DMS53 treated with DMSO at 0.1 percent for 48 hours (cell line): Measurements from ENCODE around the gene SCUBE1.
A peak's percentile ranks its signal among the peaks of the same experiment; 100 is the strongest.
"Not testable (repeated sequence)": the region's sequence is repeated elsewhere in the genome, so short reads cannot be mapped to it uniquely, and the experiment has no call there.

Experiments
- DNase-seq: peaks from one replicate; lab custom pipeline; 2025; ENCODE audit not compliant: unreplicated experiment; lab: John Stamatoyannopoulos, UW

SCUBE1 gene

GRCh38 chr22:43281394-43281793 lies 61.8 kb downstream of the SCUBE1 start:
- no peak for DNase-seq

DNA sequence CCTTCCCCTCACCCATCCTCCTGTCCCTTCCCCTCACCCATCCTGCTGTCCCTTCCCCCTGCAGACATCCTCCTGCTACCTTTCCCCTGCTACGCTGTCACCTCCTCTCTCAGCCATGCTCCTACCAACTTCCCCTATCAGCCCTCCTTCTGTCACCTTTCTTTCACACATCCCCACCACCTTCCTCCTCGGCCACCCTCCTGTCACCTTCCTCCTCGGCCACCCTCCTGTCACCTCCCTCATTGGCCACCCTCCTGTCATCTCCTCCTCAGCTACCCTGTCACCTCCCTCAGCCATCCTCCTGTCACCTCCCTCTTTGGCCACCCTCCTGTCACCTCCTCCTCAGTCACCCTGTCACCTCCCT lies 62.7 kb downstream of the SCUBE1 start:
- not testable (repeated sequence) for DNase-seq

- DNase-seq, result no peak
Observed at GRCh38 chr22:43279867-43280522, 63.2 kb downstream of the SCUBE1 start.

DNA sequence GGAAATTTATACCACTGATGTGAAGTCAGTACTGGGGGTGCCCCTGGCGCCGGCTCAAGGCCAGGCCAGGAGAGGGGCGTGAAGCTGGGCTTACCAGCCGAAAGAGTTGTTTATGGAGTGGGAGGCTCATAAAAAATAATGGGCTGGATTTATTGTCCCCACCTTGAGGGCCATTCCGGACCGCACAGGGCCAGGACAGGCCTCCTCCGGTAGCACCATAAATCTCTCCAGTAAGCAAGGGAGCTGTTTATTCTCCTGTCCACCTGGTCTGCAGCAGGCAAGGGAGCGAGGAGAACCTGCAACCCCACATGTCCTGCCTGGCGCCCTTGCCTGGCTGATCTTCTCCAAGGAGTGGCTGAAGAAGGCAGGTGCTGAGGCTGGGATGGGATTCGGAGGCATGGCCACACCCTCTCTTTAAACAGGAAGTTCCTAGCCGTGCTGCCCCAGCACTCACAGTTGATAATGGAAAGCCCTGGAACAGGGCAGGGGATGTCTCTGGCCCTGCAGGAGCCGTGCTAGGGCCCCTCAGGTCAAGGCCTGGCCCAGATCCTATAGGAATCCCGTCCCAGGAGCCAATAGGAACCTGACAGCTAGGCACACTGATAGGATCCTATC lies 65.1 kb downstream of the SCUBE1 start:
- DNase-seq, result no peak

DNA sequence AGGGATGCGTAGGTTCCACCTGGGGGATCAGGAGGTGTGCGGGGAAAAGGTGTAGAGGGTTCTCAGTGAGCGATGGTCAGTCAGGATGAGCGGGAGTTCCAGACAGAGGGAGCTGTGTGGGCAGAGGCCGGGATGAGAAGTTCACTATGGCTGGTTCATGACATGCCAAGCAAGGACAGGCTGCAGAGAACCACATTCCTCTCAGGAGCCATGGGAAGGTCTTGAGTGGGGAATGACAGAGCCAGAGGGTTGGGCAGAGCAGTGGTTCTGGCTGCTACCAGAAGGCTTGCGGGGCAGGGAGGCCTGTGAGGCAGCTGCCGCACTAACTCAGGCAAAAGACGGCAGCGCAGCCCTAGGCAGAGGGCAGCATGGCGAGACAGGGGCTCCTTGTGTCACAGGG lies 66.1 kb downstream of the SCUBE1 start:
- no peak for DNase-seq

- DNase-seq, result no peak
Observed at GRCh38 chr22:43276321-43276720, 66.9 kb downstream of the SCUBE1 start.

GRCh38 chr22:43275545-43276317 lies 67.4 kb downstream of the SCUBE1 start:
- no peak for DNase-seq

- DNase-seq, result no peak
Observed at GRCh38 chr22:43274595-43275240, 68.5 kb downstream of the SCUBE1 start.

- peak; percentile 41 for DNase-seq
Observed at GRCh38 chr22:43273902-43274484, 69.2 kb downstream of the SCUBE1 start.

GRCh38 chr22:43272869-43273318 lies 70.3 kb downstream of the SCUBE1 start:
- DNase-seq, result no peak

DNA sequence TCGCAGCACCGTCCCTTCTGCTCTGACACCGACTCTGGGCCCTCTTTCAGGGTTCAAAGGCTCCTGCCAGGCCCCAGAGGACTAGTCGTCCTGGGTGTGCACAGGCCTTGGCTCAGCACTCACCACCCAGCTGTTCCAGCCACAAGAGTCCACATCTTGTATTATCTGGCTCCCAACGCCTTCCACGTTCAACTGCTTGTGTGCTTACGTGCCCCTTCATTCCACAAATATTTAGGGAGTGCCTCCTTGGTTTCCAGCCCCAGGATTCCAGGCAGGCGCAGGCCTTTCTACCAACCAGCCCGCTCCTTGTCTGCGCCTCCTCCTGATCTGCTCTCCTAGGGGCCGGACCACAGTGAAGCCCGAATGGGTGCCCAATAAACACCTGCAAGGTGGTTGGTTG lies 70.9 kb downstream of the SCUBE1 start:
- DNase-seq, result no peak

DNA sequence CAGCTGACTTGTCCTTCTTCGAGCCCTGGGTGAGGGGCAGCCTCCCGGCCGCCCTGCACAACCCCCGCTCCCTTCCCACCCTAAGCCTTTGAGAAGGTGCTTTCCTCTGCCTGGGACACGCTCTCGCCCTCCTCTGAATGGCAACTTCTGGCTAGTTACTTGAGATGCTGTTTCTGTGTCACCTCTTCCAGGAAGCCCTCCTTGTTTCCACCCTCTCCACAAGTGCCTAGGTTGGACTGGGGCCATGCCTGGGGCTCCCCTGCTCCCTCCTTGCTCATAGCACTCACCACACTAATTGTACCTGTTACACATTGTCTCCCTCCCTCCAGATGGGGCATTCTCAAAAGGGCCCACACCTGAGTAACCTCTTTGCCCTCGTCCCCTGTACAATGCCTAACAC lies 72.2 kb downstream of the SCUBE1 start:
- no peak for DNase-seq

- DNase-seq, result no peak
Observed at GRCh38 chr22:43270314-43270908, 72.8 kb downstream of the SCUBE1 start.

DNA sequence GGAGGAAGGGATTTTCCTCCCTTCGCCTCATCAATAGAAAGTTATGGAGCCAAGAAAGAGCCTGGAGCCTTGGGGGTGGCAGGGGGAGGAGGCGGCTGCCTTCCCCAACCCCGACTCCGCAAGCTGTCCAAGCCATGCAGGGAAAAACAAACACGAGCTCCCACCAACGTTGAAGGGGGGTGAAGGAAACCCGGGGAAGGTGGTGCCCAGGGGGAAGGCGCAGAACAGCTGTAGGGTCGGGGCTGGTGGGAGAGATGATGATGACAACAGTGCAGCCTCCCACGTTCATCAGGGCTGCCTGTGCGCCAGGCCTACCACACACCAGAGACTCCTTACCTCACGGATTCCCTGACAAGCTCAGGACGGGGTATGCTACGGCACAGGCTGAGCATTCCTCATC lies 73.5 kb downstream of the SCUBE1 start:
- no peak for DNase-seq

DNA sequence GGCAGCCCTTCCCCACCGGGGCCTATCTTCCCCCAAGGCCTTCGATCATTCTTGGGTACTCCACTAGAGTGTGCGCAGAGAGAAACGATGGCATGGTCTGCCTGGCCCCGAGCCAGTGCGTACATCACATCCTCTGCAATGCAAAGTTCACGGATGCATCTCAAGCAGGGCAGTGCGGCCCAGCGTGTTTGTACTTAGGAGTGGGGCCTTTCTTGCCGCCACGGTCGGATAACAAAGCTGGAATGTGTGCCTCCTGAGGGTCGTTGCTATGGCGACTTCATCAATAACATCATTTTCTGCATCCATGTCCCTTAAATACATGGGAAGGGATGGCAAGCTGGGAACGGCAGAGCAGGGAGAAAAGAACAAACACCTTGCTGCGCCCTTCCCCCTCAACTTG lies 73.9 kb downstream of the SCUBE1 start:
- no peak for DNase-seq

DNA sequence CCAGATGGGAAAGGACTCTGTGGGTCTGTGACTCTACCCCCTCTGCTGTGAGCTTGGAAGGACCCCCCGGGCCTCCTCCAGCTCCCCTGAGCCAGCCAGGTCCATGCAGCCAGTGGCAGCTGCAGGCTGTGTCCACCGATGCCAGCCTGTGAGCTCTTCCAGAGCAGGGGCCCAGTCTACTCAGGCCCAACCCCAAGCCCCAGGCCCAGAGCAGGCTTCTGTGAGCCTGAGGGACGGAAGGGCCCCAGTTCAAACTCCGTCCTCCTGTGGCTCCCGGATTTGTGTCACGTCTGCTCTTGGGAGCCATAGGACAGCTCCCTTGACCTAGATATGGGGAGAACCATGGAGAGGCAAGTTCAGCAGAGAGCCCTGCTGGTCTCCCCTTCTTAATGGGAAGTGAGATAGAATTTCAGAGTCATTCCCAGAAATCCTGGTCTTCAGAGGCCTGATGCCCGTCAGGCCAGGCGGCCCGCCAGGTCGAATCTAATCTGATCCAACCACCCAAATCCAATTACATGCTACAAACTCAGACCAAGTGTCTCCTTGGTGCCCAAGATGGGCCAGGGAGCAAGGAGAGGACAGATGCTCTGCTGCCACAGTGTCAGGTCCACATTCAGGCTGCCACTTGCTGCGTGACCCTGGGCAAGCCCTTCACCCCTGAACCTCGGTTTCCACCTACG lies 75.1 kb downstream of the SCUBE1 start:
- no peak for DNase-seq

GRCh38 chr22:43267332-43267980 lies 75.7 kb downstream of the SCUBE1 start:
- no peak for DNase-seq

GRCh38 chr22:43266076-43266475 lies 77.1 kb downstream of the SCUBE1 start:
- no peak for DNase-seq

DNA sequence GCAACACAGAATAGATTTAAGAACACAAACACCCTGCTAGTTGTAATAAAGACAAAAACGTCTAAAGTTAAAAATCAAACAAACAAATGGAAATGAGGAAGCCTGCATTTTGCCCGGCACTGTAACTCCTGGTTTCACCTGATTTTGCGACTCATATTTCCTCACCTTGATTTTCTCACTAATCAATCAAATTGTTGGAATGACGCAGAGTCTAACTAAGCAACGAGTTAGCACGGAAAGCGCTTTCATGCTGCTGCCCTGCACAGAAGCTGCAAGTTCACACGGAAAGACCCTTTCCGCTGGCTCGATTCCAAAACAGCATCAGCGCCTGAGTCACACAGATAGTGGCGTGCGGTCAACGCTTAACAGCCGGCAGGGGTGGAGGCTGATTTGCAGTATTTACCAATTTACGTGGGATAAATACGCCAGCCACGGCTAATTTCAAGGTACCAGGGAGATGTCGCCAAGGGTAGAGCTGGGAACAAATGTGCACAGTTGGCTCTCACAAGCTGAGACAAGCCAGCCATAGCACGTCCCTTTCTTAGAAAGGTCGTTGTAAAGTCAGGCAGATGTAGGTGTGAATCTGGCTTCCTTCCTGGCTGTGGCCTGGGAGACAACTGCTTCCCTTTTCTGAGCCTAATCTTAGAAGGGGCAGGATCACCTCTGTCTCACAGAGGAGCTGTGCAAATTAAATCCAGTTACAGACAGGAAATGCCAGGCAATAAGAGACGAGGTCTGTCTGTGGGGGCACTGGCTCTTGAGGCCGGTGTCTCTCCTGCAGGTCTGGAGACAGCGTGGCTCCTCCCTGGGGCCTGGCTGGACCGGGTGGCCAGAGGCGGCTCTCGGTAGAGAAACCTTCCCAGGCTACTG lies 79.3 kb downstream of the SCUBE1 start:
- no peak for DNase-seq
